ENCODE results near the gene ARNT2.

DNA sequence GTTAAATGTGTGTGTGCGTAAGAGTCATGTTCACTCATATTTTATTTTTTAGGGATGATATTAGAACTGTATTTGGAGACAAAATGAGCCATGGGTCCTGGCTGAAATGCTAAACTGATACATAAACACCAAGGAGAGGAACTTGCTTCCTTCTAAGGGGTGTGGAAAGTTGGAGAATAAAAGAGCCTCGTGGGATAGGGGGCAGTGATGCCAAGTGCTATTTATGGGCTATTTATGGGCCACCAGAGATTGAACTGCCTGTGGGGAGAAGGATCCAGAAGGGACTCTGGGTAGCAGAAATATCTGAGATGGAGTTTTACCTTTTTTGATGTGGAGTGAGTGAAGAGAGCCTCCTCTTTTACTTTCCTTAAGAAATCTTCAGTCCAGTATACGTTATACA, 1.8 kb upstream of the ARNT2 start:
- TF ChIP-seq, protein P1, sequence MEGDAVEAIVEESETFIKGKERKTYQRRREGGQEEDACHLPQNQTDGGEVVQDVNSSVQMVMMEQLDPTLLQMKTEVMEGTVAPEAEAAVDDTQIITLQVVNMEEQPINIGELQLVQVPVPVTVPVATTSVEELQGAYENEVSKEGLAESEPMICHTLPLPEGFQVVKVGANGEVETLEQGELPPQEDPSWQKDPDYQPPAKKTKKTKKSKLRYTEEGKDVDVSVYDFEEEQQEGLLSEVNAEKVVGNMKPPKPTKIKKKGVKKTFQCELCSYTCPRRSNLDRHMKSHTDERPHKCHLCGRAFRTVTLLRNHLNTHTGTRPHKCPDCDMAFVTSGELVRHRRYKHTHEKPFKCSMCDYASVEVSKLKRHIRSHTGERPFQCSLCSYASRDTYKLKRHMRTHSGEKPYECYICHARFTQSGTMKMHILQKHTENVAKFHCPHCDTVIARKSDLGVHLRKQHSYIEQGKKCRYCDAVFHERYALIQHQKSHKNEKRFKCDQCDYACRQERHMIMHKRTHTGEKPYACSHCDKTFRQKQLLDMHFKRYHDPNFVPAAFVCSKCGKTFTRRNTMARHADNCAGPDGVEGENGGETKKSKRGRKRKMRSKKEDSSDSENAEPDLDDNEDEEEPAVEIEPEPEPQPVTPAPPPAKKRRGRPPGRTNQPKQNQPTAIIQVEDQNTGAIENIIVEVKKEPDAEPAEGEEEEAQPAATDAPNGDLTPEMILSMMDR (IDR thresholded peaks at IDR 0.05; ENCODE audit: low read length) = no peak
- TF ChIP-seq EZH2 (optimal IDR thresholded peaks at IDR 0.05; ENCODE audit: low read depth, low read length) = no peak
- TF ChIP-seq EZH2phosphoT487 (IDR thresholded peaks at IDR 0.05; ENCODE audit: low read length) = no peak
